Activated CD4-positive, alpha-beta T cell treated with anti-CD3 and anti-CD28 coated beads for 4 hours (primary cell): ENCODE data around the gene DCAF6.

Experiments
- DNase-seq, 2 donors: peaks; one replicate each; pipeline ENCODE4 v3.0.0-alpha.2; 2020

The DCAF6 gene

DNA sequence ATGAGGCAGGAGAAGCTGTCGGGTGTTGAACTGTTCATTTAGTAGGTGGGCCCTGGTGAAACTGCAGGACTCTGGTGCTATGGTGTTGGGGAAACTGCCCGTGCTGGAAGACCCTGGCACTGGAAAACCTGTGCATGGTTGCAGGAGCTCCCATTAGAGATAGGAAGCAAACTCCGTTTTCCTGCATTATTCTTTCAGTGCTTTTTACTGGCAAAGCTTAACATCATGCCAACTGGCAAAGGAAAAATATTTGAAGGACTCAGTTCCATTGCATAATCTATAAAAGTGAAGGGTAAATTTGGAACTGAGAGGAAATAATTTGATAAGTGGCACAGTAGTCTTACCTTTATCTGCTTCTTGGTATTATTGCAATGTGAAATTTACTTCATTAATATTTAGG, 32.1 kb downstream of the DCAF6 start:
- DNase-seq = no peak

DNA sequence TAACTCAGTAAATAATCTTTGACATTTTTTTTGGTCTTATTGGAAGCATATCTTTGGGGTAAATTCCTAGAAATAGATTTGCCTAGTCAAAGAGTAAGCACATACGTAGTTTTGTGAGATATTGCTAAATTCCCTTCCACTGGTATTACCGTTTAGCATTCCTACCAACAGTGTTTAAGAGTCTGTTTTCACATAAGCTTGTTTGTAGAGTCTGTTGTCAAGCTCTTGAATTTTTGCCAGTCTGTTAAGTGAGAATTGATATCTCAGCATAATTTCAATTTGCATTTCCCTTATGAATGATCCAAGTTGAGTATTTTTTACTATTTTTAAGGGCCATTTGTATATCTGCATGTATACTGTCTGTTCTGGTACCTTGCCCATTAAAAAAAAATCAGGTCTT, 37.3 kb downstream of the DCAF6 start:
- DNase-seq = no peak

DNA sequence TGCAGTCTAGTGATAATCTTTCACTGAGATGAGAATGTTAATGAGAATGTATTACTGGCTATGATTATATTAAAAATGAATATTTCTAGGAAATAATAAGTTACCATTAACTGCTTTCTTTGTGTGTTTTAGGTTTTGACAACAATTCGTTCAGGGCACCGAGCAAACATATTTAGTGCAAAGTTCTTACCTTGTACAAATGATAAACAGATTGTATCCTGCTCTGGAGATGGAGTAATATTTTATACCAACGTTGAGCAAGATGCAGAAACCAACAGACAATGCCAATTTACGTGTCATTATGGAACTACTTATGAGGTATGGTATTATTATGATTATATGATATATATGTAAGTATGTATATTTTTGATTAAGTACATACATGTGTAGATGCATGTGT, 38.2 kb downstream of the DCAF6 start:
- no peak for DNase-seq

DNA sequence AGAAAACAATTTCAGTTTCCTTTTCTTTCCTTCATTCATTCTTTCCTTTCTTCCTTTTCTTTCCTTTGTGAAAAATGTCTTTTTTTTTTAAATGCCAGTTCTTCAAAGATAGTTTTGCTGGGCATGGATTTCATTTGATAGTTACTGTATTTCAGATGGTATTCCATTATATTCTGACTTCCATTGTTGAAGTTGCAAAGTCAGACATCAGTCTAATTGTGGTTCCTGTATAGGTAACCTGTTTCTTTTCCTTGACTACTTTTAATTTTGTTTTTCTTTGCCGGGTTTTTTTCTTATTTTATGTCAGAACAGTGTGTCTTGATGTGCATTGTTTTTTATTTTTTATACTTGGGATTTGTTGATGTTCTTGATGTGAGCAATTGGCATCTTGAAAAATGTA, 40.8 kb downstream of the DCAF6 start:
- no peak for DNase-seq

DNA sequence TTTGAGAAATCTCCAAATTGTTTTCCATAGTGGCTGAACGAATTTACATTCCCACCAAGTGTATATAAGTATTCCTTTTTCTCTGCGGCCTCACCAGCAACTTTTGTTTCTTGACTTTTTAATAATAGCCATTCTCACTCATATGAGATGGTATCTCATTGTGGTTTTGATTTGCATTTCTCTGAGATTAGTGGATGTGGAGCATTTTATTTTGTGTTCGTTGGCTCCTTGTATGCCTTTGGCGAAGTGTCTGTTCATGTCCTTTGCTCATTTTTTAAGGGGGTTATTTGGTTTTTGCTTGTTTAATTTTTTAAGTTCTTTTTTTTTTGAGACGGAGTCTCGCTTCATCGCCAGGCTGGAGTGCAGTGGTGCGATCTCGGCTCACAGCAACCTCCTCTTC, 45.5 kb downstream of the DCAF6 start:
- DNase-seq = no peak

DNA sequence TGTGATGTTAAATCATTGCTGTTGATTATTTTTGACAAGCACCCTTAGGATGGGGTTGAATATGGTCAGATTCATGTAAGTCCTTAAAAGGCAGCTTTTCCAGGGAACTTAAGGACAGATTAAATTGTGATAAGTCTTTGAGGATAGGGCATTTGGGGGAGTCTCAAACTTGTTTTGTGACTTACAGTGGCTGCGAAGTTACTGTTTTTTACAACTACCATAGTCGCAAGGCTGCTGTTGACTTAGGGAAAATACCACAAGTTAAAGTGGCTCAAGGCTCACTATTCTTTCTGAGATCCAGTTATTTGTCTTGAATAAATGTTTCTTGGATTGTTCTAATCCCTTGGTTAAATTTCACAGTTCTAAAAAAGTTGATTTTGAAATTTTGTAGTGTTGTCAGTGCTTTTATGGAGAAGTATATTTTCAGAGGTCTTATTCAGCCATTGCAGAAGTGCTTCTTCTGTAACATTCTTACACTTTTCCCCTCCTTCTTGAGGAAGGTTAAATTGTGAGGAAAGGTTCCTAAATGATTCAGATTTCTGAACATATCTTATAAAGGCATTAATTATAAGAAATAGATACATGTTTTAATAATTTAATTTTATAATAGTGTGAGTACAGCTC, 47.4 kb downstream of the DCAF6 start:
- DNase-seq = no peak

DNA sequence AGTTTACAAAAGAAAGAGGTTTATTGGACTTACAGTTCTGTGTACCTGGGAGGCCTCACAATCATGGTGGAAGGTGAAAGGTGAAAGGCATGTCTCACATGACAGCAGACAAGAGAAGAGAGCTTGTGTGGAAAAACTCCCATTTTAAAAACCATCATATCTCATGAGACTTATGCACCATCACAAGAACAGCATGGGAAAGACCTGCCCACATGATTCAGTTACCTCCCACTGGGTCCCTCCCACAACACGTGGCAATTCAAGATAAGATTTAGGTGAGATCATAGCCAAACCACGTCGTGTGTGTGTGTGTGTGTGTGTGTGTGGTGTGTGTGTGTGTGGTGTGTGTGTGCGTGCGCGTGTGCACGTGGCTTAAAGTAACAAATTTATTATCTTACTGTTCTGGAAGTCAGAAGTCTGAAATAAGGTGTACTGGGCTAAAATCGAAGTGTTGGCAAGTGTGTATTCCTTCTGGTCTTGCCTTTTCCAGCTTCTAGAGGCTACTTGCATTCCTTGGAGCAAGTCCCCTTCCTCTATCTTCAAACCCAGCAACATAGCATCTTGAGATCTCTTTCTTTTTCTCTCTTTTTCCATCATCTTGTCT, 48.5 kb downstream of the DCAF6 start:
- peak in 1 of 2 donors; percentile 3 for DNase-seq

DNA sequence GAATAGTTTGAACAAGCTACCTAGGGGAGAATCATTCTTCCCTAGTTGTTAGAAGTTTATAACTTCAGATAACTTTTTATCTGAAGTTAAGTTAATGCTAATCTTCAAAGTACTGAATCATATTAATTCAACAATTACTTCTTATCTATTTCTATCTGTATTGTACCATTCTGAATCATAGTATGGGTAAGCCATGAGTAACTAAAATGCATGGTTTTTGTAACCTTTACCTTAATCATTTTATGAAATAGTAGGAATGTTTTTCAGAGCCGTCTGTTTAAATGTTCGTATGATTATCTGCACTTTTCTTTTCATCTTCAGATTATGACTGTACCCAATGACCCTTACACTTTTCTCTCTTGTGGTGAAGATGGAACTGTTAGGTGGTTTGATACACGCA, 50.7 kb downstream of the DCAF6 start:
- no peak for DNase-seq

DNA sequence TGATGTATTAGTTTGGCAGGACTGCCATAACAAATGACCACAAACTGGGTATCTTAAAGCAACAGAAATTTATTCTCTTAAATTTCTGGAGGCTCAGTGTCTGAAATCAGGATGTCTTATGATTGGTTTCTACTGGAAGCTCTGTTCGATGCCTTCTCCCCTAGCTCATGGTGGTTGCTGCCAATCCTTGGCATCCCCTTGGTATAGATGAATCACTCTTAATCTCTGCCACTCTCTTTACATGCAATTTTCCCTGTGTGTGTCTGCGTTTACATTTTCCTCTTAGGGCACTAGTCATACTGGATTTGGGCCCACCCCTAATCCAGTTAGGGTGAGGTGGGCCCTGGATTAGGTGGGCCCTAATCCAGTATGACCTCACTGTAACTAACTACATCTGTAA, 55.1 kb downstream of the DCAF6 start:
- no peak for DNase-seq

DNA sequence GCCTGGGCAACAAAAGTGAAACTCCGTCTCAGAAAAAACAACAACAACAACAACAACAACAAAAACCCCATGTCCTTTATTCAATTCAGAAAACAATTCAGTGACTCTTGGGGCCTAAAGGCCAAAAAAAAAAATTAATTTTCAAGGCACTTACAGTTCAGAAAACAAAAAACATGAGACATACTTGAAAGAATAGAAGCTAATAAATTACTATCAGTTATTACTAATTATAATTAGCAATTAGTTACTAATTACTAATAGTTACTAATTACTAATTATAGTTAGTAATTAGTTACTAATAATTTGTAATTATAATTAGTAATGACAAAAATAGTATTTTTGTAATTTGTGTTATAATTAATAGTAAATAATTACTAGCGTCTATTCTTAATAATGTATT, 57.2 kb downstream of the DCAF6 start:
- DNase-seq = no peak

DNA sequence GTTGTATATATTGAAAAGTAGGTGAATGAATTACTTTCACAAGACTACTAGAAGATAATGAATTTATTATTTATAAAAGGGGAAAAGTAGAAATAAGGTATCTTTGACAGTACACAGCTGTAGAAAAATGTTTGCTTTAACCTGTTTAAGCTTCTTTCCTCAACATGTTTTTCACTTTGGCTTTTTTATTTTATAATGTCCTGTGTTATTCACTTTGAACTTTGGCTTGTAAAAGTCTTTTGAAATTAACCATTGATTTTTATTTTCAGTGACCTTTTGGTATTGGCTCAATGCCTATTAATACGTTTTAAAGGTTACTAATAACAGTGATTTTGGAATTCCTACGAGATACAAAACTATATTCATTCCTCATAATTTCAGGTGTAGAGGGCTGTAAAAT, 58.1 kb downstream of the DCAF6 start:
- no peak for DNase-seq

DNA sequence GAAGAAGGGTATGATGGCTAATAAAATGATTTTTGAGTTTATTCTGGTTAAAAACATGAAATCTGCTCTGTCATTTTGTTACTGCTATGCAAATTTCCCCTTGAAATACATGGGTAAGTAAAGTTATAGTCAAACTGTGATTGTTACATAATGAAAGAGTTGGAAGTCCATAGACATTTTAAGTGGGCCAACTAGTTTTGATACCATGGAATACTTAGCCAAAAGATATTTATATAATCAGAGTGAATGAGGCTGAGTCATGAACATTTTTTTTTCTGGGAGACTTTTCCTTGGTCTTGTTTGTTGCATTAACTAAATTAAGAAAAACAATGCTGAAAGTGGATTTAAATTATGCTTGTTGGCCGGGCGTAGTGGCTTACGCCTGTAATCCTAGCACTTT, 58.6 kb downstream of the DCAF6 start:
- no peak for DNase-seq

DNA sequence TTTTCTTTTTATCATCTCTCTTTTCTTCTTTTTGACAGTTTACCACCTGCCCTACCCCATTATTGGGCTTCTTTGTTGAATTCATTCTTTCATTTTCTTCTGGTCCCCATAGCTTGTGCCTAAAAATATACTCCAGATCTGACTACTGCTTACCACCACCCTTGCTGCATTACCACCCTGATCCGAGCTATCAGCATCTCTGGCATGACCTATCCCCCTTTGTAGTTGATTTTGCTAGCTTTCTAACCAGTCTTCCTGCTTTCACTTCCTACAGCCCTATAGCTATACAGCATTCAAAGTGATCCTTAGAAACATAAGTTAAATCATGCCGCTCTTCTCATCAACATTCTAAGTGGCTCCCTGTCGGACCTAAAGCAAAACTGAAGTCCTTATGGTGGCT, 59.8 kb downstream of the DCAF6 start:
- DNase-seq = no peak

DNA sequence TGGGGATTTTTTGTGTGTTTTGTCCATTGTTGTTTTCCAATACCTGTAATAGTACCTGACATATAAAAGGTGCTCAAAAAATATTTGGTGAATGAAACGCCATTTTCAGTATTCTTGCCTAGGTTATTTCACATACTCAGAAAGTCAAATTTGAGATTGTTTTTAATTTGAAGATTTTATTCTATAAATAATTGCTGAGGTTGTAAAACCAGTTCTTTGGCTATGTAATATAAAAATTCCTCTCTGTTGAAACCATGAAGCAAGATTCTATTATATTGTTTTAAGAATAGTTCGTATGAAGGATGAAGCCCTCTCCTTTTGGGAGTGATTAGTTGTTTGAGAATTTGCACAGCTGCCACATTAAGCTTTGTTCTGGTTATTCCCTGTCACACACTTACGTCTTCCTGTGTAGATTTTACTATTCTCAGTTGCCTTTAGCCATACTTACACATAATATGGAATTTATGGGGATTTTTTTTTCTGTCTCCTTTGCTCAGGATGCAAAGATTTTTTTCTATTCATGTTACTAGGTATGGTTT, 60.6 kb downstream of the DCAF6 start:
- no peak for DNase-seq

DNA sequence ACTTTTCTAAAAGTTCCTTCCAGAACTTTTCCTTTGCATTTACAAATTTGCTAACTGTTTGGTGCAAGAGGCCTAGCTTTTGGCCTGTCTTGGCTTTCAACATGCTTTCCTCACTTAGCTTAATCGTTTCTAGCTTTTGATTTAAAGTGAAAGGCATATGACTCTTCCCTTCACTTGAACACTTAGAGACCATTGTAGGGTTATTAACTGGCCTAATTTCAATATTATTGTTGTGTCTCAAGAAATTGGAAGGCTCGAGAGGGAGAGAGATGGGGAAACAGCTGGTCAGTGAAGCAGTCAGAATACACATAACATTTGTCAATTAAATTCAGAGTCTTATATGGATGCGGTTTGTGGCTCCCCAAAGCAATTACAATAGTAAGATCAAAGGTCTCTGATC, 63.4 kb downstream of the DCAF6 start:
- DNase-seq = no peak

DNA sequence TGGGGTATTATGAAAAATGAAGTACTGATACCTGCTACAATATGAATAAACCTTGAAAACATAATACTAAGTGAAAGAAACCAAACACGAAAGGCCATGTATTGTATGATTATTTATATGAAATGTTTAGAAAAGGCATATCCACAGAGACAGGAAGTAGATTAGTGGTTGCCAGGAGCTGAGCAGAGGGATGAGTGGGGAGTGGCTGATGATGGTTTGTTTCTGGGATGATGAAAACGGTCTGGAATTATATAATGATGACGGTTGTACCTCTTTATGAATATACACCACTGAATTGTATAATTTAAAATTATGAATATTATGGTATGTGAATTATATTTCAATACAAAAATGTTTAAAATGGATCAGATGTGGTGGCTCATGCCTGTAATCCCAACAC, 64.2 kb downstream of the DCAF6 start:
- no peak for DNase-seq

DNA sequence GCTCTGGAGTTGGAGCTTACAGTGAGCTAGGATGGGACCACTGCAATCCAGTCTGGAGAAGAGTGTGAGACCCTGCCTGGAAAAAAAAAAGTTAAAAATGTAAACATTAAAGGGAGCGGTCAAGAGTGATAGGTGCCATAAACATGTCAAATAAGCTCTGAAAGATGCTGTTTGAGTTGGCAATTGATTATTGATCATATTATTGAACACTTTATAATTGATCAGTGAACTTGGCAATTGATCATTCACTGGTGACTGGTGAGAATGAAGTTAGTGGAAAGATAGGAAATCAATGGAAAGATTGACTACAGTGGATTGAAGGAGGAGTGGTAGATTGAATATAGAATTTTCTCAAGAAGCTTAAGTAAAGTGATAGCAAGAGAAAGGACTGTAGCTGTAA, 64.7 kb downstream of the DCAF6 start:
- no peak for DNase-seq

DNA sequence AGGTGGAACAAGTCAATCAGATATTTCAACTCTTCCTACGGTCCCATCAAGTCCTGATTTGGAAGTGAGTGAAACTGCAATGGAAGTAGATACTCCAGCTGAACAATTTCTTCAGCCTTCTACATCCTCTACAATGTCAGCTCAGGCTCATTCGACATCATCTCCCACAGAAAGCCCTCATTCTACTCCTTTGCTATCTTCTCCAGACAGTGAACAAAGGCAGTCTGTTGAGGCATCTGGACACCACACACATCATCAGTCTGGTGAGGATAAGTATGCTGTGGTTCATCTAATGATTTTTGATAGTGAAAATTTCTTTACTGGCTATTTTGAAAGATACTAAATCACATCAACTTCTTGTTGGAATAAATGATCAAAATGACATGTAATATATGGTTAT, 68.0 kb downstream of the DCAF6 start:
- DNase-seq = no peak

DNA sequence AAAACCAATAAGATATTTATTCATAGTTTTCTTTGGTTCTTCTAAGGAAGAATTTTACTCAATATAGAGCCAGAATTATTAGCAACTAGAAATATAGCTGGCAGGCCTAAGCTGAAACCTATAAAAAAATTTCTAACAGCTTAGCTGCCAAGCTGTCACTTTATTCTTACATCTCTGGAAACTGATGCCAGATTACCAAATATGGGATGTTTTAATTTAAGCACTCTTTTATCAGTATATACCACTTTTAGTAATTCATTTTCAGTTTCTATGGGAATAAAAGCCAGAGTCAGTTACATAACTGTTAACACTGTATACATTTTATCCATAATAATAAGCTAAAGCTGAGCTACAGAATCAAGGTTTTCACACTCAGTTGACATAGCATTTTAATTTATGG, 69.0 kb downstream of the DCAF6 start:
- no peak for DNase-seq

DNA sequence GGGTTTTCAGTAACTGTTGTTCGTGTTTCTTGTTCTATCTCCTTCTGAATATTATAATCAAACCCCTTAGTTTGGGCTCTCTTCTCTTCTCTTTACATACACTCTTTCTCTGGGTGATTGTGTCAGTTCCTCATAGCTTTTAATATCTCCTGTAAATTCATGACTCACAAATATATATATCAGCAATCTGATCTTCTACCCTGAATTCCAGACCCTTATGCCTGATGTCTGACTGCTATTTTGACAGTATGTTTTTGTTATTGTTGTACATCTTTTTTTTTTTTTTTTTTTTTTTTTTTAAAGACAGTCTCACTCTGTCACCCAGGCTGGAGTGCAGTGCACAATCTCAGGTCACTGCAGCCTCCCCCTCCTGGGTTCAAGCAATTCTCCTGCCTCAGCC, 71.2 kb downstream of the DCAF6 start:
- DNase-seq = no peak

DNA sequence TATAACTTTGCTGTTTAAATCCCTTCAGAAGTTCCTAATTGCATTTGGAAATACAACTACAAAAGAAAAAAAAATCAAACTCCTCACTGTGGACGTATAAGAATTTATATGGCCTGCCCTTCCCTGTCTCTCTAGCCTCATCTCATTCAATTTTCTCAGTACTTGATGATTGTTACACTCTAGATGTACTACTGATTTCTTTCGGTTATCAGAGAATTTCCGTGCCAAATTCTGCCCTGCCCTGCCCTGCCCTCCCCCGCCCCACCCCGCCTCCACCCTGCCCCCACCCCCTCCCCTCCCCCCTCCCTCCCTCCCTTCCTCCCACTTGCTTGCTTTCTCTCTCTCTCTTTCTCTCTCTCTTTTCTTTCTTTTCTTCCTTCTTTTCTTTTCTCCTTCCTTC, 72.1 kb downstream of the DCAF6 start:
- no peak for DNase-seq

DNA sequence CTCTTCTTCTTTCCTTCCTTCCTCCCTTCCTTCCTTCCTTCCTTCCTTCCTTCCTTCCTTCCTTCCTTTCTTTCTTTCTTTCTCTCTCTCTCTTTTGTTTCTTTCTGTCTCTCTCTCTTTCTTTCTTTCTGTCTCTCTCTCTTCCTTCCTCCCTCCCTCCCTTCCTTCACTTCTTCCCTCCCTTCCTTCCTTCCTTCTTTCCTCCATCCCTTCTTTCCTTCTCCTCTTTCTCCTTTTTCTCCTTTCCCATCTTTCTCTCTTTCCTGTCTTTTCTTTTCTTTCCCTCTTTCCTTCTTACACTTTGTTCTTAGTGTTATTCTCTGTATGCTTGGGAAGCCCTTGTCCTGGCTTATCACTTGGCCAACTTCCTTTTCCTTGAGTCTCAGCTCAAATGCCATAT, 72.8 kb downstream of the DCAF6 start:
- no peak for DNase-seq

DNA sequence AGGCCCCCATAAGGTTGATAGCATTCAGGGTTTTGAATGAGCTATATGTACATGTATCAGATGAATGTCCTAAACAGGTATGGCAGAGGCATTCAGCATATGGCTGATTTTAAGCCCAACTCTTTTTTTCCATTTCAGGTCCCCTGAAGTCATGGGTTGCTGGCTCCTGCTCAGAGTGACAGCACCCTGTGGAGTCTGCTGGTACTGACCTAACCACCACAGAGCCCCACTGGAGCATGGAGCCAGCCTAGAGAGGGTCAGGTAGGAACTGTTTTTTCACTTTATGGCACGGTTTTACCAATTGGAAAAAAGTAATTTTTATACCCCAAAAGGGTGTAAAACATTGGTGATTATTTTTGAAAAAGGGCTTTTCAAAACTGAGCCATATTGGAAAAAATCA, 82.9 kb downstream of the DCAF6 start:
- DNase-seq = no peak

DNA sequence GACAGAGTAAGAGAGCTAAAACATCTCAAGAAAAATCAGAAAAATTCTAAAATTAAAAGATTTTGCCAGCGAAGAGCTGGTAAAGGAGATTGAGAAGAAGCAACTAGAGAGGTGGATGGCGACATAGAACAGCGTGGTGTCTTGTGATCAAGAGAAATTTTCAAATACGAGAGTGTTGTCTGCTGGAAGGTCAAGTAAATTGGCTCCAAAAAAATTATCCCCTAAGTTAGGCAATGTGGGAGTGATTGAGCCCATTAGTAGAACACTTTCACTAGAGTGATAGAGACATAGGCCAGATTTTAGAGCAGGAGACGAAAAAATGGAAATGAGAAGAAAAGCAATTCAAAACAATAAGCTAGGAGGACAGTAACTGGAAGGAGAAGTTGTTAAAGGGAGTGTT, 94.7 kb downstream of the DCAF6 start:
- DNase-seq = no peak

DNA sequence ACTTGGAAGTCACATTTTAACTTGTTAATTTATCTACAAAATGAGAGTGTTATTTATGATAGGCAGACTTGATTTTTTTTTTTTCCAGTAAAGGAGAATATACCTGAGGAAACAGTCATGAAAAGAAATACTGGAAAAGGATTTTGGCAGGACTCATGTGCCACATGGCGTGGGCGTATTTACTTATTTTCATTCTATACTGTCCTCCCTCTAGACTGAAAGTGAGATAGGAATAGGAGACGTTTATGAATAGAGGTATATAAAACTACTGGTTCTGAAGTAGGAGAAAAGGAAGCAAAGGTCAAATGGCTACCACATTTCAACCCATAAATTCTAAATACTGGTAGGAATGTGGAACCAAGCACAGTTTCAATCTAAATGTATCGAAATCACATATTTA, 95.1 kb downstream of the DCAF6 start:
- no peak for DNase-seq
